GM23338 (cell line): ENCODE results near the gene SUSD2. TPM values are rescaled to one million over a fixed set of nuclear protein-coding genes. Genes with fewer than 3 reads are reported as not detected.

Source experiments
- ATAC-seq: fragments of 200-7000 bp; cut with Tn5 transposase; 3 replicates; pipeline ENCODE4 v1.9.1; 2020
- DNase-seq: peaks from one replicate; pipeline ENCODE4 v3.0.0-alpha.2; 2015; ENCODE audit warnings: low spot score
- H2AFZ ChIP-seq: fragments of 200-600 bp; sonication (generic); 2 replicates; pipeline ENCODE4 v1.8.0; 2016; ENCODE audit warnings: antibody characterized with exemption, mild to moderate bottlenecking, moderate library complexity
- H3F3A ChIP-seq: fragments of 200-600 bp; sonication (generic); replicated peaks from 2 replicates; pipeline ENCODE4 v1.8.0; 2017; ENCODE audit warnings: antibody characterized with exemption, mixed run types, low read depth
- H3K27ac ChIP-seq: fragments of 200-600 bp; sonication (generic); 2 replicates; pipeline ENCODE4 v1.6.1; 2016; ENCODE audit warnings: low read depth
- H3K27me3 ChIP-seq: fragments of 200-600 bp; sonication (generic); 2 replicates; pipeline ENCODE4 v1.8.0; 2016; ENCODE audit warnings: mild to moderate bottlenecking, mixed run types, moderate library complexity; ENCODE audit not compliant: insufficient read depth
- H3K36me3 ChIP-seq: fragments of 200-600 bp; sonication (generic); 2 replicates; pipeline ENCODE4 v1.8.0; 2016; ENCODE audit warnings: mild to moderate bottlenecking; ENCODE audit not compliant: insufficient read depth
- H3K4me1 ChIP-seq: fragments of 200-600 bp; sonication (generic); 2 replicates; pipeline ENCODE4 v1.8.0; 2016; ENCODE audit warnings: mild to moderate bottlenecking, moderate library complexity; ENCODE audit not compliant: insufficient read depth
- H3K4me2 ChIP-seq: fragments of 200-600 bp; sonication (generic); 2 replicates; pipeline ENCODE4 v1.7.1; 2017; ENCODE audit warnings: mixed run types
- H3K4me3 ChIP-seq: fragments of 200-600 bp; sonication (generic); 2 replicates; pipeline ENCODE4 v1.6.1; 2016; ENCODE audit warnings: mixed run types
- H3K79me2 ChIP-seq: fragments of 200-600 bp; sonication (generic); replicated peaks from 2 replicates; pipeline ENCODE4 v1.8.0; 2017; ENCODE audit warnings: mild to moderate bottlenecking; ENCODE audit not compliant: insufficient read depth
- H3K9me2 ChIP-seq: fragments of 200-600 bp; sonication (generic); 2 replicates; pipeline ENCODE4 v1.8.0; 2017; ENCODE audit not compliant: insufficient read depth
- H4K20me1 ChIP-seq: fragments of 200-600 bp; sonication (generic); replicated peaks from 2 replicates; pipeline ENCODE4 v1.8.0; 2017; ENCODE audit warnings: mild to moderate bottlenecking; ENCODE audit not compliant: insufficient read depth
- H3K27ac Mint-ChIP-seq: 2 replicates; pipeline ENCODE4 v1.8.0; 2020; ENCODE audit warnings: inconsistent platforms, mild to moderate bottlenecking, moderate library complexity, mixed read lengths
- H3K27me3 Mint-ChIP-seq: 3 replicates; pipeline ENCODE4 v1.8.0; 2022; ENCODE audit warnings: low read depth, mild to moderate bottlenecking, moderate library complexity, mixed read lengths, inconsistent platforms; ENCODE audit not compliant: insufficient read depth, poor library complexity
- H3K36me3 Mint-ChIP-seq: 3 replicates; pipeline ENCODE4 v1.8.0; 2021; ENCODE audit warnings: low read depth, mild to moderate bottlenecking, inconsistent platforms, moderate library complexity, mixed read lengths
- H3K4me1 Mint-ChIP-seq: 3 replicates; pipeline ENCODE4 v1.8.0; 2020; ENCODE audit warnings: mild to moderate bottlenecking, inconsistent platforms, mixed read lengths
- H3K4me3 Mint-ChIP-seq: 3 replicates; pipeline ENCODE4 v1.8.0; 2021; ENCODE audit warnings: moderate library complexity, mild to moderate bottlenecking, inconsistent platforms, mixed read lengths
- H3K9me3 Mint-ChIP-seq: 3 replicates; pipeline ENCODE4 v1.8.0; 2020; ENCODE audit warnings: moderate library complexity, mild to moderate bottlenecking, inconsistent platforms, mixed read lengths
- CREB1 ChIP-seq: fragments of 250-450 bp; sonication (Bioruptor Pico); IDR thresholded peaks from 2 replicates; pipeline ENCODE4 v1.5.0; 2020; ENCODE audit warnings: low read depth, mild to moderate bottlenecking, moderate library complexity
- CTCF ChIP-seq, 2 experiments: fragments of 200-600 bp in 1 of 2; sonication (generic) in 1 of 2; conservative IDR thresholded peaks; 2 replicates each; pipeline versions ENCODE4 v1.5.1 to v1.6.1; 2016 to 2017; ENCODE audit warnings: antibody characterized with exemption in 2 of 2, low read depth in 2 of 2, mild to moderate bottlenecking in 2 of 2, moderate library complexity in 1 of 2
- ETS1 ChIP-seq: IDR thresholded peaks from 2 replicates; pipeline ENCODE4 v1.6.1; 2016; ENCODE audit warnings: antibody characterized with exemption
- EZH2 ChIP-seq: fragments of 200-600 bp; sonication (generic); IDR thresholded peaks from one replicate; pipeline ENCODE4 v1.8.0; 2017; ENCODE audit warnings: antibody characterized with exemption, mild to moderate bottlenecking, low read depth; ENCODE audit not compliant: unreplicated experiment
- EZH2phosphoT487 ChIP-seq: fragments of 200-600 bp; sonication (generic); IDR thresholded peaks from one replicate; pipeline ENCODE4 v1.8.1; 2018; ENCODE audit warnings: antibody characterized with exemption; ENCODE audit not compliant: unreplicated experiment
- JUNB ChIP-seq: IDR thresholded peaks from one replicate; pipeline ENCODE4 v1.6.1; 2016; ENCODE audit warnings: antibody characterized with exemption; ENCODE audit not compliant: unreplicated experiment
- NANOG ChIP-seq: IDR thresholded peaks from 2 replicates; pipeline ENCODE4 v1.6.1; 2016; ENCODE audit warnings: antibody characterized with exemption, borderline replicate concordance
- STAT1 ChIP-seq: IDR thresholded peaks from one replicate; pipeline ENCODE4 v1.6.1; 2016; ENCODE audit warnings: antibody characterized with exemption; ENCODE audit not compliant: unreplicated experiment
- ZNF114 ChIP-seq: fragments of 250-450 bp; sonication (Bioruptor Pico); IDR thresholded peaks from 2 replicates; pipeline ENCODE4 v1.5.0; 2020; ENCODE audit warnings: mild to moderate bottlenecking, moderate library complexity
- ZNF331 ChIP-seq: fragments of 250-450 bp; sonication (Bioruptor Pico); IDR thresholded peaks from 2 replicates; pipeline ENCODE4 v1.5.0; 2020; ENCODE audit warnings: low read depth, mild to moderate bottlenecking, moderate library complexity
- ZNF462 ChIP-seq: fragments of 250-450 bp; sonication (Bioruptor Pico); IDR thresholded peaks from 2 replicates; pipeline ENCODE4 v1.5.0; 2020; ENCODE audit warnings: mild to moderate bottlenecking, moderate library complexity
- polyA plus RNA-seq: library from polyadenylated mRNA; unstranded; fragments of >200 nt; fragmentation: Nextera tagmentation; extraction: Ambion mirVana; gene quantifications from 2 replicates; pipeline ENCODE4 v1.2.1, GENCODE V29; 2016
- total RNA-seq: library from RNA; depleted of rRNA; stranded (reverse); fragments of >200 nt; shearing (Covaris generic); gene quantifications from 2 replicates; pipeline ENCODE4 v1.2.3, GENCODE V29; 2014

SUSD2 gene
- total and polyA plus RNA-seq, 2 experiments from 2014 or later = 0.74 to 2.1 TPM

GRCh38 chr22:24164243-24164642, 17.0 kb upstream of the SUSD2 start:
- Histone ChIP-seq H3K4me1 (no peaks in the 10 kb centered on the region), H3K4me2 (no peak overlapping the region), H3K4me3 (no peak overlapping the region), H3K36me3 (0 out of 2 replicates have a peak, but pooled peaks cover 3% of the 10 kb centered on the region), H3K27ac (no peak overlapping the region), H3K9me2 (no peaks in the 10 kb centered on the region), H2AFZ (no peak overlapping the region), H3K27me3 (no peaks in the 10 kb centered on the region), H3F3A (no peaks in the 10 kb centered on the region), H3K79me2 (no peaks in the 10 kb centered on the region), H4K20me1 (no peaks in the 10 kb centered on the region)
- Mint-ChIP-seq H3K27ac (peak overlapping the region; percentile 70; the same call in 1 of the 2 replicates), H3K4me1 (peaks cover 10% of the 10 kb centered on the region), H3K4me3 (no peak overlapping the region), H3K27me3 (peaks cover 10% of the 10 kb centered on the region), H3K36me3 (no peaks in the 10 kb centered on the region; the same call in 1 of the 3 replicates), H3K9me3 (no peaks in the 10 kb centered on the region)
- TF ChIP-seq ZNF331 = no peak
- TF ChIP-seq CTCF (conservative IDR thresholded peaks at IDR 0.05; ENCODE audit: low read depth in 2 of 2) = no peak
- TF ChIP-seq NANOG = no peak
- TF ChIP-seq CREB1 (CRISPR knock-in tag) = no peak
- no peak for TF ChIP-seq EZH2
- TF ChIP-seq JUNB = no peak
- TF ChIP-seq STAT1 = no peak
- TF ChIP-seq ETS1 = no peak
- no peak for TF ChIP-seq ZNF114
- ATAC-seq (no peak), DNase-seq (no peak)

DNA sequence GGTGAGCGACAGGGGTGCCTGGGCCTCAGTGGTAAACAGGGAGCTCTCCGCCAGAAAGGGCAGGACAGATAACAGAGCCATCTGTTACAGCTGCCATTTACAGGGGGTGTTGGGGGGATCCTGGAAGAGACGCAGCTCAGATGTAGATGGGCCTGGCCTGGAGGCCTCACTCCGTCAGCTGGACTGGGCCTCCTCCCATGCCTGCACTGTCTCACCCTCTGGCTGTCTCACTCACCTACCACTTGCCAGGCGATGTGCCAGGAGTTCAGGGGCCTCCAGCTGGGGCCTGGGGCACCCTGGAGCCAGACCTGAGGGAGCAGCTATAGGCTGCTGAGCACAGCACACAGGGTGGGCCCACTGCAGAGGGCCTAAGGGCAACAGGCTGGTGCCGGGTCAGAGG, 16.3 kb upstream of the SUSD2 start:
- no peak overlapping the region for H3K4me3 ChIP-seq
- Mint-ChIP-seq H3K4me1 (peaks cover 10% of the 10 kb centered on the region), H3K36me3 (no peaks in the 10 kb centered on the region; the same call in 1 of the 3 replicates), H3K27ac (no peak overlapping the region), H3K4me3 (no peak overlapping the region), H3K9me3 (no peaks in the 10 kb centered on the region), H3K27me3 (peaks cover 10% of the 10 kb centered on the region)
- no peaks in the 10 kb centered on the region for H3F3A ChIP-seq
- H2AFZ ChIP-seq = no peak overlapping the region
- no peak overlapping the region for H3K4me2 ChIP-seq
- DNase-seq (no peak), ATAC-seq (no peak)
- no peaks in the 10 kb centered on the region for H3K9me2 ChIP-seq
- no peaks in the 10 kb centered on the region for H4K20me1 ChIP-seq
- H3K4me1 ChIP-seq = no peaks in the 10 kb centered on the region
- H3K27ac ChIP-seq = no peak overlapping the region
- no peaks in the 10 kb centered on the region for H3K27me3 ChIP-seq
- 0 out of 2 replicates have a peak, but pooled peaks cover 3% of the 10 kb centered on the region for H3K36me3 ChIP-seq
- H3K79me2 ChIP-seq = no peaks in the 10 kb centered on the region
- TF ChIP-seq JUNB (no peak), ZNF331 (no peak), CREB1 (CRISPR knock-in tag) (no peak), NANOG (no peak), EZH2phosphoT487 (no peak), ETS1 (no peak), ZNF462 (no peak)
